ENCODE data around the gene PRPF6. TPM values are rescaled to one million over a fixed set of nuclear protein-coding genes. Genes with fewer than 3 reads are reported as not detected.

The PRPF6 gene
- total and polyA plus RNA-seq, 7 donors, result 23.4 to 59.9 (median 44.9) TPM

DNA sequence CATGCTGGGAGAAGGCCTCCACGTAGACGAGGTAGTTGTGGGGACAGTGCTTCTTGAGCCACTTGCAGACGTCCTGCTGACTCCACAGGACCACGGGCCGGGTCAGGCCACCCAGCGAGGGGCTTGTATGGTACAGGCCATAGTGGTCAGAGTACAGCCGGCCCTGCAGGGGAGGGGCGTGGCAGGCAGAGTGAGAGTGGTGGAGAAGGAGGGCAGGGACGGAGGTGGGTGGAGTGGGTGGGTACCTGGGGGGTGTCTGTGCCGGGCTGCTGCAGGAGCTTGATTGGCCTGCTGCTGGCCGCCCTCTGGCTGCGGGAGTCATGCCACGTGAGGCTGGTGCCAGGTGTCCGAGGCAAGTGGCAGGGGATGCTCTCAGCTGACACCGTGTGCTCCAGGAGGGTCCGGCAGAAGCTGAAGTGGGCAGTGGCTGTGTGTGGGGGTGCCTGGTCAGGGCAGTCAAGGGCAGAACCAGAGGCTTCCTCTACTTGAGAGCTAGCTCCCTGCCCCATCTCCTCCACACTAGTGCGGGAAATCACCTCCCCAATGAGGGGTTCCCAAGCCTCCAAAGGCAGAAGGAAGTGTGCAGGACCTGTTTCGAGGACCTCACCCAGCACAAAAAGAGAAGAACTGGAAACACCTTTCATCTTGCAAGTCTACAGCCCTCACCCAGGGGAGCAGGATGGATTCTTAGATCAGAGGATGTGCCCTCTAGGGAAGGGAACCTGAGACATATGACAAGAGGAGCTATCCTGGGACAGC is 3.8 kb upstream of the PRPF6 start:
- H3K27me3 ChIP-seq, result peaks cover 0 to 12% (median 7%) of the 10 kb centered on the region in 3 donors
- peak; percentile 57 for DNase-seq
- peaks cover 0 to 43% (median 41%) of the 10 kb centered on the region in 4 donors for H3K4me1 ChIP-seq
- intact Hi-C loops (cut with DNase I), result loop anchor here (10.0 kb wide), 2 partner anchors 322 to 762 kb away; partner anchors contain the start of genes RTEL1, STMN3 and YTHDF1
- WGBS, 2 donors, result 91% methylated on average over 18 of the region's 18 CpGs
- H3K4me3 ChIP-seq, result no peak overlapping the region
- no peaks in the 10 kb centered on the region for H3K36me3 ChIP-seq
- H3K27ac ChIP-seq, result no peak overlapping the region
- H3K9me3 ChIP-seq, result no peaks in the 10 kb centered on the region
- TF ChIP-seq POLR2A (IDR thresholded peaks at IDR 0.05), result no peak
- TF ChIP-seq CTCF (IDR thresholded peaks at IDR 0.05), result no peak
- no peak for TF ChIP-seq POLR2AphosphoS5 (IDR thresholded peaks at IDR 0.05)
- no peak for TF ChIP-seq EP300 (IDR thresholded peaks at IDR 0.05)

DNA sequence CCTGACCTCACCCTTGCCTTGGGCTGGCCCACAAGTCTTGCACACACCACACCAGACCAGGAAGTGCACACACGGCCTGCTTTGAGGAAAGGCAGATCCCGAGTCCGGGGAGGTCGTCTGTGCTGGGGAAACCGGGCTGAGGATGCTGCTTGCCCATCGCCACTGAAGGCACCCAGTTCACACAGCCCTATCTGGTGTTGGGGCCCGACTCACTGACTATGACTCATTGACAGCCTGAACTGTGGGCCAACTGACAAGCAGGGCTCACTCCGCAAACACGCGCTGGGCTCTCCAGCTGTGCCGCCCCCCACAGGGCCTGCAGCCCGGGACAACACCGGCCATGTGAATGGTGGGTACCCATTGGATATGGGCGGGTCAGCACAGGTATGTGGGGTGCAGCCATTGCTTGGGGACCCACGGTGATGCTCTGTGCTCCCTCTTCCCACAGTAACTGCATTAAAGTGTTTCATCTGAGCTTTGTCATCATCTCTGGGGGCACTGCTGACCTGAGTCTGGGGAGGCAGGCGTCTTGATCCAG is 3.1 kb upstream of the PRPF6 start:
- H3K4me3 ChIP-seq, result no peak overlapping the region
- H3K9me3 ChIP-seq, result no peaks in the 10 kb centered on the region
- no peak for TF ChIP-seq POLR2A (IDR thresholded peaks at IDR 0.05)
- TF ChIP-seq POLR2AphosphoS5 (IDR thresholded peaks at IDR 0.05), result no peak
- no peak for TF ChIP-seq EP300 (IDR thresholded peaks at IDR 0.05)
- TF ChIP-seq CTCF (IDR thresholded peaks at IDR 0.05), result no peak
- DNase-seq, result peak; percentile 66
- no peak overlapping the region for H3K27ac ChIP-seq
- peaks cover 0 to 49% (median 47%) of the 10 kb centered on the region in 4 donors for H3K4me1 ChIP-seq
- peaks cover 0 to 12% (median 7%) of the 10 kb centered on the region in 3 donors for H3K27me3 ChIP-seq
- intact Hi-C loops (cut with DNase I), result loop anchor here (10.0 kb wide), 2 partner anchors 323 to 763 kb away; partner anchors contain the start of genes RTEL1, STMN3 and YTHDF1
- 67 to 76% methylated on average over 16 of the region's 16 CpGs for WGBS, 2 donors
- no peaks in the 10 kb centered on the region for H3K36me3 ChIP-seq

- DNase-seq, result peak; percentile 85
- Histone ChIP-seq H3K4me1 (peaks cover 0 to 51% (median 48%) of the 10 kb centered on the region in 4 donors), H3K4me3 (peak overlapping the region; percentile 36 to 65 (median 59)), H3K27ac (peak overlapping the region; percentile 38 to 88 (median 72)), H3K27me3 (peaks cover 0 to 12% (median 7%) of the 10 kb centered on the region in 3 donors), H3K36me3 (peaks cover 0 to under 1% (median 0%) of the 10 kb centered on the region in 4 donors), H3K9me3 (no peaks in the 10 kb centered on the region)
- intact Hi-C loops (cut with DNase I), result loop anchor here (10.0 kb wide), 2 partner anchors 324 to 764 kb away; partner anchors contain the start of genes RTEL1, STMN3 and YTHDF1
- 6 to 9% methylated on average over 52 of the region's 52 CpGs for WGBS, 2 donors
- TF ChIP-seq EP300 (IDR thresholded peaks at IDR 0.05), result no peak
- TF ChIP-seq POLR2AphosphoS5 (IDR thresholded peaks at IDR 0.05), result peak in 1 of 4 donors; percentile 21
Observed at GRCh38 chr20:63978319-63979228, 2.4 kb upstream of the PRPF6 start.

- peaks cover 0 to 12% (median 7%) of the 10 kb centered on the region in 3 donors for H3K27me3 ChIP-seq
- DNase-seq, result no peak
- peak overlapping the region; percentile 38 to 88 (median 72) for H3K27ac ChIP-seq
- intact Hi-C loops (cut with DNase I), result loop anchor here (10.0 kb wide), 2 partner anchors 324 to 764 kb away; partner anchors contain the start of genes RTEL1, STMN3 and YTHDF1
- TF ChIP-seq POLR2A (IDR thresholded peaks at IDR 0.05), result no peak
- no peak for TF ChIP-seq CTCF (IDR thresholded peaks at IDR 0.05)
- no peak for TF ChIP-seq POLR2AphosphoS5 (IDR thresholded peaks at IDR 0.05)
- no peak for TF ChIP-seq EP300 (IDR thresholded peaks at IDR 0.05)
- WGBS, 2 donors, result 0 to 1% methylated on average over 47 of the region's 47 CpGs
- peak overlapping the region; percentile 36 to 65 (median 59) for H3K4me3 ChIP-seq
- H3K4me1 ChIP-seq, result peaks cover 0 to 47% (median 43%) of the 10 kb centered on the region in 4 donors
- H3K36me3 ChIP-seq, result peaks cover 0 to 7% (median under 1%) of the 10 kb centered on the region in 4 donors
- no peaks in the 10 kb centered on the region for H3K9me3 ChIP-seq
Observed at GRCh38 chr20:63979229-63979556, 1.7 kb upstream of the PRPF6 start.
